Iris pigment epithelial cell (primary cell): ENCODE measurements around the gene ANGPTL8.

ENCODE experiments used
- DNase-seq: peaks from one replicate; pipeline ENCODE4 v3.0.0-alpha.2; 2011; ENCODE audit warnings: low read depth

Gene ANGPTL8

DNA sequence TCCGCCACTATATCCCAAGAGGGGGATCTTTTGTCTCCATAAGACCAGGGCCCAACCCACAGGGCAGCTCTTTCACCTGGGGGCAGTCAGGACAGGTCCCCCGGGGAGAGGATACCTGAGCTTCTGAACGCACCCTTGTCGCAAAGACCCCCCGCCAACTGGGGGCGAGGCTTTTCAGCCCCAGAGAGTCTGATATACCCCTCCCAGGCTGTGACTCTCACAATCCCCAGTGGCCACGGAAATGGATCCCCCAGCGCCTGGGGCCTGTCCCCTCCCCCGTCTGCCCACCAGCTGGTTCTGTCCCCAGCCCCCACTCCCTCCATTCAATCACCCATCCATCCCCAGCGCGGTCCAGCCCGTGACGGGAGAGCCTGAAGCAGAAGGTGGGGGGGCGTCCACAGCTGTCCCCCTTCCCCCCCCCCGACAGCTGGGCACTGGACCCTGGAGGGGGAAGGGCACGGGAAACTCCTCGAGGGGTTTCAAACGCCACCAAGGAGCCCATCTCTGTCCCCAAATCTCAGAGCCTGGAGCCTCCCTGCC lies 22.1 kb downstream of the ANGPTL8 start:
- no peak for DNase-seq

DNA sequence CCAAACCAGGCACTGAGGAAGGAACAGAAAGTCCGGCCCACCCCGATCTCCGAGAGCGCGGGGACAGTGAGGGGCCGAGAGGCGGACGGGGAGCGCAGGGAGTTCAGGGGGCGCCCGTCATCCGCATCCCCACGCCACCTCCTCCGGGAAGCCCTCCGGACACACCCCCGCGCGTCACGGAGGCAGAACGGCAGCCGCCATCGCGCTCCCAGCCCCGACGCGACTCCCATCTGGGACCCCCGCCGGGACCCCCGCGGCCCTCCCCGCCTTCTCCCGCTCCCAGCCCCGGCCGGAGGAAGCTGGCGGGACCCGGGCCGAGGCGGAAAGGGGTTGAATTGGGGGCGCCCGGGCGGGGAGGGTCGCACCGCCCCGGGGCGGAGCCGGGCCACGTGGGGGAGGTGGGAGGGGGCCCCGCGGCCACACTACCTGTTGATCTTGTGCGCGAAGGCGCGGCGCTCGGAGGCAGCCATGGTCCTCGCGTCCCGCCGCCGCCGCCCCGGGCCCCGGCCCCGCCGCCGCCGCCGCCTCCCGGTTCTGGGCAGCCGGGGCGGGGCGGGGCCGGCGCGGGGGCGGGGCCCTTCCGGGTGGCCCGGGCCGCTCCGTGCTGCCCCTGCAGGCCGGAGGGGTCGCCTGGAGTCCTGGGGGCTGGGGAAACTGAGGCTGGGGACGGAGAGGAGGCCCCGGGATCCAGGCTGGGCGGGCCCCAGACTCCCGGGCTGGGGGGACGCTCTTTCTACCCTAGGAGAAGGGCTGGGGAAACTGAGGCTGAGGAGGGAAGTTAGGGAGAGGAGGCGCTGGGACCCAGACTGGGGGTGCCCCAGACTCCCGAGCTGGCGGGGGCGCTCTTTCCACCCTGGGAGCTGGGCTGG lies 22.8 kb downstream of the ANGPTL8 start, which contains the start of gene DOCK6:
Gene DOCK6 (minus strand): TSS at position 554 of the 869 bp plus-strand sequence. CDS start 84 bp downstream, at position 470.
- DNase-seq = no peak

DNA sequence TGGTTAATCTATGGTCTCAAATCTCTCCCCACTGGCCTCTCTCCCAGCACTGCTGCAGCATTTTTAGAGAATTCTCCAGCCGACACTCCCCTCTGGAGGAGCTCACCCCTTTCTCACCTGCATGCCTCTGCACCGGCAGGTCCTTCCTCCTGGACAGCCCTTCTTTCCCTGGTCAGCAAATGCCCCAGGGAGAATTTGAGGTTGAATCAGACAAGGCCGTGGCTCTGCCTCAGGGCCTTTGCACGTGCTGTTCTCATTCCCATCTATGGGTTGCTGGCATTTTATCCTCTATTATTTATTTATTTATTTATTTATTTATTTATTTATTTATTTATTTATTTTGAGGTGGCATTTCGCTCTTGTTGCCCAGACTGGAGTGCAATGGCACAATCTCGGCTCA lies 24.3 kb downstream of the ANGPTL8 start:
- no peak for DNase-seq

DNA sequence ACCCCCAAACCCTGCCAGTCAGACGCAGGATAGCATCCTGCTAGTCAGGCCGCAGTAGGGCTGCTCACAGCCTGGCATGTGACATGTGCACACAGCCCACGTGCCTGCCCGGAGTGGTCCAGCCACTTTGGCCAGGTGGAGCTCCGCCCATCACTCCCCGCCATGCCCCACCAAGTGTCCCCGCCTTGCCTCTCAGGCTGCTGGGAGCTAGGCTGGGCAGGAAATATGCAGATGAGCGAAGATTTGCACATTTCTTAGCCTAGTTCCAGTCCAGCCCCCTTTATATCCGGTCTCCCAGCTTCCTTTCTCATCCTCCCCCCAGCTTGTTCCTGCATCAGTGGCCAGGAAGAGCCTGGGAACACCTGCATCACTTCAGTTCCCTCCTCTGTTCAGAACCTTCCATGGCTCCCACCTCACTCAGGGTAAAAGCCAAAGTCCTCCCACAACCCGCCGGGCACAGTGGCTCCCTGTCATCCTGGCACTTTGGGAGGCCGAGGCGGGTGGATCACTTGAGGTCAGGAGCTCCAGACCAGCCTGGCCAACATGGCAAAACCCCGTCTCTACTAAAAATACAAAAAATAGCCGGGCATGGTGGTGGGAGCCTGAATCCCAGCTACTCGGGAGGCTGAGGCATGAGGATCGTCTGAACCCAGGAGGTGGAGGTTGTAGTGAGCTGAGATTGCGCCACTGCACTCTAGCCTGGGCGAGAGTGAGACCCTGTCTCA lies 25.2 kb downstream of the ANGPTL8 start:
- DNase-seq = peak; percentile 20

GRCh38 chr19:11265177-11265784 lies 25.9 kb downstream of the ANGPTL8 start:
- no peak for DNase-seq

DNA sequence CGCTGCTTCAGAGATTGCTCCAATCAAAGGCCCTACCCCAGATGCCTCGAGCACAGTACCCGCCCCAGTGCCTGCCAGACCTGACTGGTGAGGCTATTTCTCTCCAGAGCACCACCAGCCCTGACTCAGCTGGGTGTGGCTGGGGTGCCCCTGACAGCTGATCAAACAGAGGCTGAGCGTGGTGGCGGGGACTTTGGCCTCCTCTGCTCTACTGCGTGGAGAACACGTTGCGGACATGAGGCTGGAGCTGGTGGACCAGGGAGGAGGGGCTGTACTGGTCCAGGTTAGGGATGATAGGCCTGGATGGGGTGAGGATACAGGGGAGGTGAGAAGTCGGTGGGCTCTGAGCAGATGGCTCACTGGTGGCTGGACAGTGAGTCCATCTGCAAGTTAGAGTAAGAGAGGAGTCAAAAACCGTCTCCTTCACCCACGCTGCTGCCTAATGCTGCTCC lies 26.4 kb downstream of the ANGPTL8 start:
- DNase-seq = no peak

- DNase-seq = no peak
These were observed 28.1 kb downstream of the ANGPTL8 start for GRCh38 chr19:11267316-11268085.

- DNase-seq = peak; percentile 89
These were observed 29.4 kb downstream of the ANGPTL8 start for GRCh38 chr19:11268783-11269267.

DNA sequence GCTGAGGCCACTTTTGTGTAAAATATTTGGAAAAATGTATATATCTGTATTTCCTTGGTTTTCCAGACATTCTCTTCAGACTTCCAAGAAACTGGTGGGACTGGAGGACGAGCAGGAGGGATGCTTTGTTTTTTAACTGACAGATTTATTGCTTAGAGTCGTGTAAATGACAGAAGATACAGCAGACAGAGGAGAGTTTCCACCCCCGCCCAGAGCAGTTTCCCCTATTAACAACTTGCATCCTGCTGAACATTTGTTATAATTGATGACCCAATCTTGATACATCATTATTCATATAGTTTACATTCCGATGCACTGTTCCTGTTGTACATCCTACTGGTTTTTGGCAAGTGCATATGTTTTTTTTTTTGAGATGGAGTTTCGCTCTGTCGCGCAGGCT lies 30.0 kb downstream of the ANGPTL8 start:
- peak; percentile 26 for DNase-seq

GRCh38 chr19:11273296-11273695 lies 33.9 kb downstream of the ANGPTL8 start:
- no peak for DNase-seq

DNA sequence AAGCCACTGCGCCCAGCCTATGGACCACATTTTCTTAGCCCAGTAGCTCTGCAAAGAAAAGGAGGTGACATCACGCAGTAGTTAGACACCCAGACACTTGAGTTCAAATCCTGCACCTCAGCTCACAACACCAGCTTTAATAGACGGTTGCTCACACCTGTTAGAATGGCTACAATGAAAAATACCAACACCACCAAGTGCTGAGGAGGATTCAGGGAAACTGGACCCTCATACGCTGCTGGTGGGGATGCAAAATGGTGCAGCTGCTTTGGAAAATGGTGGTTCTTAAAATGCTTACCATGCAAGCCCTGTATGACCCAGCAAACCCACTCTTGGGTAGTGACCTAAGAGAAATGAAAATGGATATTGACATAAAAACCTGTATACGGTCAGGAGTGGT lies 34.6 kb downstream of the ANGPTL8 start:
- DNase-seq = no peak

GRCh38 chr19:11274533-11275086 lies 35.2 kb downstream of the ANGPTL8 start:
- DNase-seq = no peak

DNA sequence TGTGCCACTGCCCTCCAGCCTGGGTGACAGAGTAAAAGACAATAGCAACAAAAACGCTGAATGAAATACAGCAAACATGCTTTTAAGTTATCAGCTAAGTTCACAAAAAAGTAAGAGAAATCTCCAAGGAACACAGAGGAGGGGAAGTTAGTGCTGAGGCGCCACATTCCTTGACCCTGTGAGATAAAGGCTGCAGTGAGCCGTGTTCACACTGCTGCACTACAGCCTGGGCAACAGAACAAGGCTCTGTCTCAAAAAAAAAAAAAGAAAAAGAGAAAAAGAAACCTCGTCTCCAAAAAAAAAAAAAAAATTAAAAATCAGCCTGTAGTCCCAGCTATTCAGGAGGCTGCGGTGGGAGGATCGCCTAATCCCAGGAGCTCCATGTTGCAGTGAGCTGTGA lies 39.3 kb downstream of the ANGPTL8 start:
- no peak for DNase-seq

GRCh38 chr19:11279505-11280236 lies 40.3 kb downstream of the ANGPTL8 start:
- no peak for DNase-seq

DNA sequence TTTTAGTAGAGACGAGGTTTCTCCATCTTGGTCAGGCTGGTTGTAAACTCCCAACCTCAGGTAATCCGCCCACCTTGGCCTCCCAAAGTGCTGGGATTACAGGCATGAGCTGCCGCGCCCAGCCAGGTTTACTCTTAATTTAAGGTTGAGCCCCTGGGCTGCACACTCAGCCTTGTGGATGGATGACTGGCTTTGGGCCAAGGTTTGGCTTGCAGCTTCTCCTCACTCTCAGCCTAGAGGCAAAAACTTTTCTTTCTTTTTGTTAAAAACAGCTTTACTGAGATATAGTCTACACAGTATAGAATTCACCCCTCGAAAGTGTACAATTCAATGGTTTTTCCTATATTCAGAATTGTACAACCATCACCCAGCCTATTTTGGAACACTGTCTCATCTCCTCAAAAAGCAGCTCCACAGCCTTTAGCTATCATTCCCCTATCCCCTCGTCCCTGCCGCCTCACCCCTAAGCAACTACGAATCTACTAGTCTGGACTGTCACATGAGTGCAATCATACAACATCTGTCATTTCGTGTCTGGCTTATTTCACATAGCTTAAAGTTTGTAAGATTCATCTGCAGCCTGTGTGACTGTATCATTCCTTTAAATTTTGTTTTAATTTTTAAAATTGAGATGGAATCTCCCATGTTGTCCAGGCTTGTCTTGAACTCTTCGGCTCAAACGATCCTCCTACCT lies 42.1 kb downstream of the ANGPTL8 start:
- no peak for DNase-seq

- DNase-seq = no peak
These were observed 45.1 kb downstream of the ANGPTL8 start for GRCh38 chr19:11284515-11284914.

DNA sequence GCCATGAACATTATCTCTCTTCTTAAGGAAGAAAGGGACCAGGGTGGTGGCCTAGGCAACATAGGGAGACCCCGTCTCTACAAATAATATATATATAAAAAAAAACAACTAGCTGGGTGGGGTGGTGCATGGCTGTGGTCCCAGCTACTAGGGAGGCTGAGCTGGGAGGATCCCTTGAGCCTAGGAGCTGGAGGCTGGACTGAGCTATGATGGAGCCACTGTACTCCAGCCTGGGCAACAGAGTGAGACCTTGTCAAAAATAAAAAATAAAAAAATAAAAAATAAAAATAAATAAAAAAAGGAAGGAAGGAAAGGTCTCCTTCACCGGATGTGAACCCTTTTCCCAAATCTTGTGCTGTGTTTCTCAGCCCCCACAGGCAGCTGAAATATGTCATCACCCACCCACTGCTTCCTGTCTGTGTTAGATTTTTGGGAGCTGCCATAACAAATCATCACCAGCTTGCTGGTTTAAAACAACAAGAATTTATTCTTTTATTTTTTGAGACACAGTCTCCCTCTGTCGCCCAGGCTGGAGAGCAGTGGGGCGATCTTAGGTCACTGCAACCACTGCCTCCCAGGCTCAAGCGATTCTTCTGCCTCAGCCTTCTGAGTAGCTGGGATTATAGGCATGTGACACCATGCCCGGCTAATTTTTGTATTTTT lies 47.0 kb downstream of the ANGPTL8 start:
- DNase-seq = peak; percentile 23

GRCh38 chr19:11288349-11288748 lies 48.9 kb downstream of the ANGPTL8 start:
- DNase-seq = peak; percentile 46

- DNase-seq = no peak
These were observed 50.8 kb downstream of the ANGPTL8 start for GRCh38 chr19:11290256-11290655.
